GM23338 (cell line): ENCODE data around the gene GSDME. TPM values are rescaled to one million over a fixed set of nuclear protein-coding genes. Genes with fewer than 3 reads are reported as not detected.

ENCODE experiments used
- ATAC-seq: fragments of 200-7000 bp; cut with Tn5 transposase; 3 replicates; pipeline ENCODE4 v1.9.1; 2020
- DNase-seq: peaks from one replicate; pipeline ENCODE4 v3.0.0-alpha.2; 2015; ENCODE audit warnings: low spot score
- H2AFZ ChIP-seq: fragments of 200-600 bp; sonication (generic); 2 replicates; pipeline ENCODE4 v1.8.0; 2016; ENCODE audit warnings: antibody characterized with exemption, mild to moderate bottlenecking, moderate library complexity
- H3F3A ChIP-seq: fragments of 200-600 bp; sonication (generic); replicated peaks from 2 replicates; pipeline ENCODE4 v1.8.0; 2017; ENCODE audit warnings: antibody characterized with exemption, mixed run types, low read depth
- H3K27ac ChIP-seq: fragments of 200-600 bp; sonication (generic); 2 replicates; pipeline ENCODE4 v1.6.1; 2016; ENCODE audit warnings: low read depth
- H3K27me3 ChIP-seq: fragments of 200-600 bp; sonication (generic); 2 replicates; pipeline ENCODE4 v1.8.0; 2016; ENCODE audit warnings: mild to moderate bottlenecking, mixed run types, moderate library complexity; ENCODE audit not compliant: insufficient read depth
- H3K36me3 ChIP-seq: fragments of 200-600 bp; sonication (generic); 2 replicates; pipeline ENCODE4 v1.8.0; 2016; ENCODE audit warnings: mild to moderate bottlenecking; ENCODE audit not compliant: insufficient read depth
- H3K4me1 ChIP-seq: fragments of 200-600 bp; sonication (generic); 2 replicates; pipeline ENCODE4 v1.8.0; 2016; ENCODE audit warnings: mild to moderate bottlenecking, moderate library complexity; ENCODE audit not compliant: insufficient read depth
- H3K4me2 ChIP-seq: fragments of 200-600 bp; sonication (generic); 2 replicates; pipeline ENCODE4 v1.7.1; 2017; ENCODE audit warnings: mixed run types
- H3K4me3 ChIP-seq: fragments of 200-600 bp; sonication (generic); 2 replicates; pipeline ENCODE4 v1.6.1; 2016; ENCODE audit warnings: mixed run types
- H3K79me2 ChIP-seq: fragments of 200-600 bp; sonication (generic); replicated peaks from 2 replicates; pipeline ENCODE4 v1.8.0; 2017; ENCODE audit warnings: mild to moderate bottlenecking; ENCODE audit not compliant: insufficient read depth
- H3K9me2 ChIP-seq: fragments of 200-600 bp; sonication (generic); 2 replicates; pipeline ENCODE4 v1.8.0; 2017; ENCODE audit not compliant: insufficient read depth
- H4K20me1 ChIP-seq: fragments of 200-600 bp; sonication (generic); replicated peaks from 2 replicates; pipeline ENCODE4 v1.8.0; 2017; ENCODE audit warnings: mild to moderate bottlenecking; ENCODE audit not compliant: insufficient read depth
- H3K27ac Mint-ChIP-seq: 2 replicates; pipeline ENCODE4 v1.8.0; 2020; ENCODE audit warnings: inconsistent platforms, mild to moderate bottlenecking, moderate library complexity, mixed read lengths
- H3K27me3 Mint-ChIP-seq: 3 replicates; pipeline ENCODE4 v1.8.0; 2022; ENCODE audit warnings: low read depth, mild to moderate bottlenecking, moderate library complexity, mixed read lengths, inconsistent platforms; ENCODE audit not compliant: insufficient read depth, poor library complexity
- H3K36me3 Mint-ChIP-seq: 3 replicates; pipeline ENCODE4 v1.8.0; 2021; ENCODE audit warnings: low read depth, mild to moderate bottlenecking, inconsistent platforms, moderate library complexity, mixed read lengths
- H3K4me1 Mint-ChIP-seq: 3 replicates; pipeline ENCODE4 v1.8.0; 2020; ENCODE audit warnings: mild to moderate bottlenecking, inconsistent platforms, mixed read lengths
- H3K4me3 Mint-ChIP-seq: 3 replicates; pipeline ENCODE4 v1.8.0; 2021; ENCODE audit warnings: moderate library complexity, mild to moderate bottlenecking, inconsistent platforms, mixed read lengths
- H3K9me3 Mint-ChIP-seq: 3 replicates; pipeline ENCODE4 v1.8.0; 2020; ENCODE audit warnings: moderate library complexity, mild to moderate bottlenecking, inconsistent platforms, mixed read lengths
- CREB1 ChIP-seq: fragments of 250-450 bp; sonication (Bioruptor Pico); IDR thresholded peaks from 2 replicates; pipeline ENCODE4 v1.5.0; 2020; ENCODE audit warnings: low read depth, mild to moderate bottlenecking, moderate library complexity
- CTCF ChIP-seq, 2 experiments: fragments of 200-600 bp in 1 of 2; sonication (generic) in 1 of 2; conservative IDR thresholded peaks; 2 replicates each; pipeline versions ENCODE4 v1.5.1 to v1.6.1; 2016 to 2017; ENCODE audit warnings: antibody characterized with exemption in 2 of 2, low read depth in 2 of 2, mild to moderate bottlenecking in 2 of 2, moderate library complexity in 1 of 2
- ETS1 ChIP-seq: IDR thresholded peaks from 2 replicates; pipeline ENCODE4 v1.6.1; 2016; ENCODE audit warnings: antibody characterized with exemption
- EZH2 ChIP-seq: fragments of 200-600 bp; sonication (generic); IDR thresholded peaks from one replicate; pipeline ENCODE4 v1.8.0; 2017; ENCODE audit warnings: antibody characterized with exemption, mild to moderate bottlenecking, low read depth; ENCODE audit not compliant: unreplicated experiment
- EZH2phosphoT487 ChIP-seq: fragments of 200-600 bp; sonication (generic); IDR thresholded peaks from one replicate; pipeline ENCODE4 v1.8.1; 2018; ENCODE audit warnings: antibody characterized with exemption; ENCODE audit not compliant: unreplicated experiment
- JUNB ChIP-seq: IDR thresholded peaks from one replicate; pipeline ENCODE4 v1.6.1; 2016; ENCODE audit warnings: antibody characterized with exemption; ENCODE audit not compliant: unreplicated experiment
- NANOG ChIP-seq: IDR thresholded peaks from 2 replicates; pipeline ENCODE4 v1.6.1; 2016; ENCODE audit warnings: antibody characterized with exemption, borderline replicate concordance
- POLR2AphosphoS5 ChIP-seq: IDR thresholded peaks from 2 replicates; pipeline ENCODE4 v1.6.1; 2016; ENCODE audit warnings: antibody characterized with exemption, low read depth
- REST ChIP-seq: IDR thresholded peaks from one replicate; pipeline ENCODE4 v1.6.1; 2018; ENCODE audit warnings: antibody characterized with exemption; ENCODE audit not compliant: unreplicated experiment
- ZNF114 ChIP-seq: fragments of 250-450 bp; sonication (Bioruptor Pico); IDR thresholded peaks from 2 replicates; pipeline ENCODE4 v1.5.0; 2020; ENCODE audit warnings: mild to moderate bottlenecking, moderate library complexity
- polyA plus RNA-seq: library from polyadenylated mRNA; unstranded; fragments of >200 nt; fragmentation: Nextera tagmentation; extraction: Ambion mirVana; gene quantifications from 2 replicates; pipeline ENCODE4 v1.2.1, GENCODE V29; 2016
- total RNA-seq: library from RNA; depleted of rRNA; stranded (reverse); fragments of >200 nt; shearing (Covaris generic); gene quantifications from 2 replicates; pipeline ENCODE4 v1.2.3, GENCODE V29; 2014

Gene GSDME
- total and polyA plus RNA-seq, 2 experiments from 2014 or later: 8.3 to 8.5 TPM

GRCh38 chr7:24713039-24713793 is 44.0 kb downstream of the GSDME start:
- H3K27me3 Mint-ChIP-seq: peaks cover 20% of the 10 kb centered on the region
- Histone ChIP-seq H4K20me1 (no peaks in the 10 kb centered on the region; the same call in 1 of the 2 replicates), H3K27me3 (no peaks in the 10 kb centered on the region), H3K4me2 (no peak overlapping the region), H3K4me1 (no peaks in the 10 kb centered on the region; the same call in 1 of the 2 replicates), H3K9me2 (no peaks in the 10 kb centered on the region), H3K27ac (no peak overlapping the region), H3K4me3 (no peak overlapping the region), H3K79me2 (no peaks in the 10 kb centered on the region), H2AFZ (no peak overlapping the region), H3K36me3 (no peaks in the 10 kb centered on the region), H3F3A (0 out of 2 replicates have a peak, but pooled peaks cover 2% of the 10 kb centered on the region)
- TF ChIP-seq NANOG (no peak), POLR2AphosphoS5 (no peak), ZNF114 (CRISPR knock-in tag) (no peak), REST (no peak), JUNB (no peak)
- H3K36me3 Mint-ChIP-seq: peaks cover 9% of the 10 kb centered on the region
- H3K4me1 Mint-ChIP-seq: peaks cover 20% of the 10 kb centered on the region
- H3K9me3 Mint-ChIP-seq: peaks cover under 1% of the 10 kb centered on the region; the same call in 1 of the 3 replicates
- H3K27ac Mint-ChIP-seq: no peak overlapping the region
- no peak overlapping the region for H3K4me3 Mint-ChIP-seq
- no peak for DNase-seq
- no peak for ATAC-seq

GRCh38 chr7:24709585-24710360 is 47.5 kb downstream of the GSDME start:
- 0 out of 2 replicates have a peak, but pooled peaks cover 3% of the 10 kb centered on the region for H3F3A ChIP-seq
- Mint-ChIP-seq H3K9me3 (0 out of 3 replicates have a peak, but pooled peaks cover 3% of the 10 kb centered on the region), H3K27ac (no peak overlapping the region), H3K27me3 (peaks cover 21% of the 10 kb centered on the region), H3K4me3 (no peak overlapping the region), H3K4me1 (peaks cover 36% of the 10 kb centered on the region), H3K36me3 (peaks cover 15% of the 10 kb centered on the region)
- no peak for DNase-seq
- no peak overlapping the region for H2AFZ ChIP-seq
- H3K27ac ChIP-seq: no peak overlapping the region
- ATAC-seq: no peak
- no peak overlapping the region for H3K4me3 ChIP-seq
- H3K27me3 ChIP-seq: no peaks in the 10 kb centered on the region
- H3K79me2 ChIP-seq: no peaks in the 10 kb centered on the region
- peaks cover 9% of the 10 kb centered on the region; the same call in 1 of the 2 replicates for H4K20me1 ChIP-seq
- no peaks in the 10 kb centered on the region for H3K9me2 ChIP-seq
- H3K4me2 ChIP-seq: no peak overlapping the region
- no peaks in the 10 kb centered on the region for H3K36me3 ChIP-seq
- H3K4me1 ChIP-seq: no peaks in the 10 kb centered on the region; the same call in 1 of the 2 replicates
- TF ChIP-seq ZNF114 (CRISPR knock-in tag) (no peak), EZH2 (no peak), CREB1 (no peak), ETS1 (no peak), JUNB (no peak), NANOG (no peak), POLR2AphosphoS5 (no peak; the same call in 1 of the 2 replicates), EZH2phosphoT487 (no peak), CTCF (conservative IDR thresholded peaks at IDR 0.05; ENCODE audit: low read depth in 2 of 2) (no peak)
